Hepatocyte (in vitro differentiated cells): ENCODE measurements around the gene CBX1.

Source experiments
- CTCF ChIP-seq: fragments of 200-600 bp; sonication (generic); IDR thresholded peaks from 2 replicates; pipeline ENCODE4 v1.5.1; 2016; ENCODE audit warnings: antibody characterized with exemption, mild to moderate bottlenecking; ENCODE audit not compliant: poor library complexity
- EZH2phosphoT487 ChIP-seq: fragments of 200-600 bp; sonication (generic); IDR thresholded peaks from one replicate; pipeline ENCODE4 v1.6.1; 2018; ENCODE audit warnings: antibody characterized with exemption, mild to moderate bottlenecking, low read depth, moderate library complexity; ENCODE audit not compliant: unreplicated experiment, severe bottlenecking

GRCh38 chr17:48052956-48053757 is 48.1 kb downstream of the CBX1 start:
- TF ChIP-seq CTCF (no peak), EZH2phosphoT487 (no peak)
